Measurements from ENCODE around the gene TOM1L2. TPM values are rescaled to one million over a fixed set of nuclear protein-coding genes. Genes with fewer than 3 reads are reported as not detected.

The TOM1L2 gene
- total RNA-seq: 10 to 100 TPM; 29.5 to 32.0 TPM

GRCh38 chr17:17972126-17972951 is at the start of gene TOM1L2, which contains the start of gene DRC3:
Gene TOM1L2, minus strand, starts transcription at chr17:17972400. Its CDS starts 87 bp downstream, at chr17:17972313.
Gene DRC3, plus strand, starts transcription at chr17:17972862. Its CDS starts 4,737 bp downstream, at chr17:17977599.
- H3K27me3 Mint-ChIP-seq: no peaks in the 10 kb centered on the region
- ChIA-PET CTCF (interaction anchor here (0.9 to 1.5 kb wide), 3 partner anchors 10 to 18 kb away, joined by 4 to 5 read pairs (median 4); no protein-coding TSS in a partner anchor), POLR2A (interaction anchor here (0.9 kb wide), 1 partner anchor 12 kb away, joined by 3 read pairs; no protein-coding TSS in a partner anchor)
- H3K27ac Mint-ChIP-seq: peak within 1 kb of the TSS; percentile 95
- no peaks in the 10 kb centered on the region for H3K36me3 Mint-ChIP-seq (ENCODE audit: low read depth)
- peaks cover 41% of the 10 kb centered on the region for H3K4me1 Mint-ChIP-seq
- H3K4me3 Mint-ChIP-seq: peak within 1 kb of the TSS; percentile 95
- H3K9me3 Mint-ChIP-seq: no peaks in the 10 kb centered on the region
- peak; percentile 100 for DNase-seq

- peaks cover 13% of the 10 kb centered on the region for H3K36me3 Mint-ChIP-seq (ENCODE audit: low read depth)
- ChIA-PET POLR2A (no interaction called here), CTCF (interaction anchor here (1.2 kb wide), 1 partner anchor 12 kb away, joined by 3 read pairs; no protein-coding TSS in a partner anchor)
- H3K9me3 Mint-ChIP-seq: no peaks in the 10 kb centered on the region
- H3K27me3 Mint-ChIP-seq: no peaks in the 10 kb centered on the region
- no peak overlapping the region for H3K4me3 Mint-ChIP-seq
- H3K27ac Mint-ChIP-seq: no peak overlapping the region
- DNase-seq: no peak
- peaks cover 12% of the 10 kb centered on the region for H3K4me1 Mint-ChIP-seq
Observed at GRCh38 chr17:18021372-18021771, 49.2 kb upstream of the TOM1L2 start.

- peaks cover 12% of the 10 kb centered on the region for H3K36me3 Mint-ChIP-seq (ENCODE audit: low read depth)
- H3K27ac Mint-ChIP-seq: no peak overlapping the region
- H3K4me3 Mint-ChIP-seq: no peak overlapping the region
- no peaks in the 10 kb centered on the region for H3K27me3 Mint-ChIP-seq
- H3K4me1 Mint-ChIP-seq: peaks cover 8% of the 10 kb centered on the region
- H3K9me3 Mint-ChIP-seq: no peaks in the 10 kb centered on the region
- ChIA-PET POLR2A (no interaction called here), CTCF (interaction anchor here (1.2 to 1.6 kb wide), 2 partner anchors 12 to 36 kb away, joined by 3 to 4 read pairs; no protein-coding TSS in a partner anchor)
- no peak for DNase-seq
Observed at GRCh38 chr17:18020971-18021370, 48.8 kb upstream of the TOM1L2 start.

- H3K4me1 Mint-ChIP-seq: no peaks in the 10 kb centered on the region
- H3K27me3 Mint-ChIP-seq: no peaks in the 10 kb centered on the region
- peaks cover 9% of the 10 kb centered on the region for H3K36me3 Mint-ChIP-seq (ENCODE audit: low read depth)
- ChIA-PET POLR2A (no interaction called here), CTCF (interaction anchor here (0.6 to 1.6 kb wide), 2 partner anchors 34 to 513 kb away, joined by 3 to 4 read pairs; no protein-coding TSS in a partner anchor)
- no peak overlapping the region for H3K27ac Mint-ChIP-seq
- no peaks in the 10 kb centered on the region for H3K9me3 Mint-ChIP-seq
- no peak for DNase-seq
- H3K4me3 Mint-ChIP-seq: no peak overlapping the region
Observed at GRCh38 chr17:18019838-18020154, 47.6 kb upstream of the TOM1L2 start.

GRCh38 chr17:18018411-18018921 is 46.3 kb upstream of the TOM1L2 start:
- Mint-ChIP-seq H3K4me3 (no peak overlapping the region), H3K9me3 (no peaks in the 10 kb centered on the region), H3K36me3 (ENCODE audit: low read depth) (peaks cover 3% of the 10 kb centered on the region), H3K27ac (no peak overlapping the region), H3K4me1 (no peaks in the 10 kb centered on the region), H3K27me3 (no peaks in the 10 kb centered on the region)
- ChIA-PET POLR2A (no interaction called here), CTCF (interaction anchor here (1.1 to 2.0 kb wide), 2 partner anchors 9 to 11 kb away, joined by 3 to 8 read pairs; no protein-coding TSS in a partner anchor)
- no peak for DNase-seq

- Mint-ChIP-seq H3K4me1 (no peaks in the 10 kb centered on the region), H3K9me3 (no peaks in the 10 kb centered on the region), H3K27ac (no peak overlapping the region), H3K36me3 (ENCODE audit: low read depth) (peaks cover 3% of the 10 kb centered on the region), H3K4me3 (no peak overlapping the region), H3K27me3 (no peaks in the 10 kb centered on the region)
- CTCF ChIA-PET: interaction anchor here (1.1 to 2.0 kb wide), 2 partner anchors 9 to 11 kb away, joined by 3 to 8 read pairs; no protein-coding TSS in a partner anchor
- no peak for DNase-seq
- POLR2A ChIA-PET: no interaction called here
Observed at GRCh38 chr17:18017958-18018357, 45.8 kb upstream of the TOM1L2 start.

- Mint-ChIP-seq H3K9me3 (no peaks in the 10 kb centered on the region), H3K27ac (no peak overlapping the region), H3K27me3 (no peaks in the 10 kb centered on the region), H3K4me3 (no peak overlapping the region), H3K36me3 (ENCODE audit: low read depth) (peaks cover 5% of the 10 kb centered on the region), H3K4me1 (no peaks in the 10 kb centered on the region)
- DNase-seq: no peak
- CTCF ChIA-PET: interaction anchor here (1.0 kb wide), 1 partner anchor 17 kb away, joined by 3 read pairs; no protein-coding TSS in a partner anchor
- POLR2A ChIA-PET: no interaction called here
Observed at GRCh38 chr17:18016426-18016825, 44.2 kb upstream of the TOM1L2 start.

GRCh38 chr17:18015593-18015992 is 43.4 kb upstream of the TOM1L2 start:
- CTCF ChIA-PET: interaction anchor here (1.0 kb wide), 1 partner anchor 18 kb away, joined by 3 read pairs; no protein-coding TSS in a partner anchor
- no peak overlapping the region for H3K4me3 Mint-ChIP-seq
- H3K9me3 Mint-ChIP-seq: no peaks in the 10 kb centered on the region
- H3K27me3 Mint-ChIP-seq: no peaks in the 10 kb centered on the region
- no peak overlapping the region for H3K27ac Mint-ChIP-seq
- H3K36me3 Mint-ChIP-seq (ENCODE audit: low read depth): peaks cover 2% of the 10 kb centered on the region
- no peak for DNase-seq
- POLR2A ChIA-PET: no interaction called here
- H3K4me1 Mint-ChIP-seq: no peaks in the 10 kb centered on the region

- DNase-seq: no peak
- ChIA-PET CTCF (interaction anchor here (0.7 to 1.1 kb wide), 3 partner anchors 11 to 123 kb away, joined by 3 to 6 read pairs (median 4); no protein-coding TSS in a partner anchor), POLR2A (no interaction called here)
- no peaks in the 10 kb centered on the region for H3K9me3 Mint-ChIP-seq
- no peak overlapping the region for H3K4me3 Mint-ChIP-seq
- H3K27me3 Mint-ChIP-seq: no peaks in the 10 kb centered on the region
- H3K27ac Mint-ChIP-seq: no peak overlapping the region
- H3K4me1 Mint-ChIP-seq: no peaks in the 10 kb centered on the region
- peaks cover 2% of the 10 kb centered on the region for H3K36me3 Mint-ChIP-seq (ENCODE audit: low read depth)
Observed at GRCh38 chr17:18014006-18014405, 41.8 kb upstream of the TOM1L2 start.

- Mint-ChIP-seq H3K27me3 (no peaks in the 10 kb centered on the region), H3K4me3 (no peak overlapping the region), H3K27ac (no peak overlapping the region), H3K4me1 (no peaks in the 10 kb centered on the region), H3K9me3 (no peaks in the 10 kb centered on the region), H3K36me3 (ENCODE audit: low read depth) (peaks cover 2% of the 10 kb centered on the region)
- POLR2A ChIA-PET: no interaction called here
- DNase-seq: no peak
- CTCF ChIA-PET: interaction anchor here (2.5 kb wide), 1 partner anchor 14 kb away, joined by 10 read pairs; no protein-coding TSS in a partner anchor
Observed at GRCh38 chr17:18011286-18011685, 39.1 kb upstream of the TOM1L2 start.

- CTCF ChIA-PET: interaction anchor here (1.7 to 2.5 kb wide), 2 partner anchors 8 to 15 kb away, joined by 3 to 10 read pairs; no protein-coding TSS in a partner anchor
- POLR2A ChIA-PET: no interaction called here
- no peaks in the 10 kb centered on the region for H3K9me3 Mint-ChIP-seq
- H3K27ac Mint-ChIP-seq: no peak overlapping the region
- H3K4me1 Mint-ChIP-seq: peaks cover 6% of the 10 kb centered on the region
- H3K36me3 Mint-ChIP-seq (ENCODE audit: low read depth): peaks cover 2% of the 10 kb centered on the region
- H3K27me3 Mint-ChIP-seq: no peaks in the 10 kb centered on the region
- no peak for DNase-seq
- no peak overlapping the region for H3K4me3 Mint-ChIP-seq
Observed at GRCh38 chr17:18009609-18010420, 37.6 kb upstream of the TOM1L2 start.

GRCh38 chr17:18008496-18009268 is 36.5 kb upstream of the TOM1L2 start:
- H3K9me3 Mint-ChIP-seq: no peaks in the 10 kb centered on the region
- no peak for DNase-seq
- H3K4me3 Mint-ChIP-seq: no peak overlapping the region
- H3K4me1 Mint-ChIP-seq: peaks cover 6% of the 10 kb centered on the region
- CTCF ChIA-PET: interaction anchor here (0.6 to 2.6 kb wide), 4 partner anchors 9 to 1644 kb away, joined by 3 to 6 read pairs (median 3); no protein-coding TSS in a partner anchor
- no peak overlapping the region for H3K27ac Mint-ChIP-seq
- H3K27me3 Mint-ChIP-seq: no peaks in the 10 kb centered on the region
- H3K36me3 Mint-ChIP-seq (ENCODE audit: low read depth): peaks cover 2% of the 10 kb centered on the region
- POLR2A ChIA-PET: no interaction called here
